Endothelial cell of umbilical vein (primary cell): ENCODE results near the gene SLCO3A1. TPM values are rescaled to one million over a fixed set of nuclear protein-coding genes. Genes with fewer than 3 reads are reported as not detected.
"Not testable (repeated sequence)": the region's sequence is repeated elsewhere in the genome, so short reads cannot be mapped to it uniquely, and the experiment has no call there.

Experiments used
- BruUV-seq: library from RNA; stranded (reverse); fragments of 400-500 nt; replicated peaks from 2 replicates; lab custom pipeline; 2021; lab: Mats Ljungman, UMichigan
- CTCF ChIA-PET: fragments of 300-600, 350-600 bp; sonication (Branson Sonifier 250); formaldehyde crosslinking; loops from one replicate; lab custom pipeline; 2021; ENCODE audit warnings: antibody characterized with exemption, inconsistent platforms; lab: Charles Lee
- POLR2A ChIA-PET: fragments of 300-600, 350-600 bp; sonication (Branson Sonifier 250); formaldehyde crosslinking; loops from one replicate; lab custom pipeline; 2021; ENCODE audit warnings: antibody characterized with exemption, inconsistent platforms; lab: Charles Lee
- DNase-seq: peaks from one replicate; pipeline ENCODE4 v3.0.0-alpha.2; 2011; ENCODE audit warnings: low read depth, low spot score
- FAIRE-seq: peaks from 2 replicates; lab custom pipeline; 2011; peaks lifted over from hg19 to GRCh38; lab: Jason Lieb, UNC
- H2AFZ ChIP-seq: 2 replicates; pipeline ENCODE4 v1.6.0; 2012; ENCODE audit warnings: low read depth, low read length, control low read depth, inconsistent platforms
- H3K27ac ChIP-seq: 2 replicates; pipeline ENCODE4 v1.5.1; 2011; ENCODE audit warnings: low read depth, mild to moderate bottlenecking, control low read depth, low read length, moderate library complexity; ENCODE audit not compliant: insufficient read depth
- H3K27me3 ChIP-seq, 2 experiments: 2 replicates each; pipeline versions ENCODE4 v1.6.0 to v1.6.1; 2011; ENCODE audit warnings: low read length in 2 of 2, mixed read lengths in 1 of 2; ENCODE audit not compliant: control insufficient read depth in 2 of 2, insufficient read depth in 2 of 2
- H3K36me3 ChIP-seq, 2 experiments: 2 replicates in 1 of 2; 3 replicates in 1 of 2; pipeline ENCODE4 v1.5.1; 2011; ENCODE audit warnings: low read length in 2 of 2, mild to moderate bottlenecking in 1 of 2, moderate library complexity in 1 of 2; ENCODE audit not compliant: control insufficient read depth in 2 of 2, insufficient read depth in 2 of 2; ENCODE audit errors: extremely low read depth in 1 of 2
- H3K4me1 ChIP-seq: 3 replicates; pipeline ENCODE4 v1.5.1; 2011; ENCODE audit warnings: mild to moderate bottlenecking, low read length; ENCODE audit not compliant: control insufficient read depth, insufficient read depth; ENCODE audit errors: extremely low read depth
- H3K4me2 ChIP-seq: 2 replicates; pipeline ENCODE4 v1.6.1; 2011; ENCODE audit warnings: low read length, control low read depth, mixed read lengths; ENCODE audit not compliant: insufficient read depth
- H3K4me3 ChIP-seq, 3 experiments: fragments of 200-600 bp in 1 of 3; sonication (generic), shearing (Covaris generic) in 1 of 3; replicated peaks in 1 of 3; 2 replicates each; pipeline ENCODE4 v1.5.1; 2011 to 2016; ENCODE audit warnings: control low read depth in 3 of 3, low read length in 3 of 3, mild to moderate bottlenecking in 2 of 3, inconsistent platforms in 1 of 3, low read depth in 1 of 3, moderate library complexity in 1 of 3; ENCODE audit not compliant: insufficient read depth in 1 of 3
- H3K79me2 ChIP-seq: 2 replicates; pipeline ENCODE4 v1.6.0; 2012; ENCODE audit warnings: low read length, inconsistent platforms; ENCODE audit not compliant: control insufficient read depth, insufficient read depth
- H3K9ac ChIP-seq: replicated peaks from 2 replicates; pipeline ENCODE3; 2011; ENCODE audit warnings: low read length, control low read depth; ENCODE audit not compliant: insufficient read depth; ENCODE audit errors: extremely low read depth
- H3K9me1 ChIP-seq: replicated peaks from 3 replicates; pipeline ENCODE4 v1.6.0; 2011; ENCODE audit warnings: mild to moderate bottlenecking, low read length; ENCODE audit not compliant: control insufficient read depth, insufficient read depth; ENCODE audit errors: extremely low read depth
- H3K9me3 ChIP-seq: replicated peaks from 2 replicates; pipeline ENCODE4 v1.5.1; 2012; ENCODE audit warnings: low read length, inconsistent platforms; ENCODE audit not compliant: control insufficient read depth, insufficient read depth
- H4K20me1 ChIP-seq: replicated peaks from 2 replicates; pipeline ENCODE3; 2011; ENCODE audit warnings: mild to moderate bottlenecking, low read length; ENCODE audit not compliant: control insufficient read depth, insufficient read depth; ENCODE audit errors: extremely low read depth
- EZH2 ChIP-seq: IDR thresholded peaks from 2 replicates; pipeline ENCODE4 v1.6.1; 2012; ENCODE audit warnings: borderline replicate concordance, low read depth, mild to moderate bottlenecking, moderate library complexity, low read length, inconsistent platforms; ENCODE audit not compliant: severe bottlenecking
- FOS ChIP-seq: IDR thresholded peaks from 2 replicates; pipeline ENCODE4 v1.6.1; 2011; ENCODE audit warnings: mild to moderate bottlenecking, low read length, moderate library complexity, borderline replicate concordance; ENCODE audit not compliant: insufficient read depth
- GATA2 ChIP-seq: IDR thresholded peaks from 2 replicates; pipeline ENCODE4 v1.7.0; 2011; ENCODE audit warnings: low read depth, mild to moderate bottlenecking, moderate library complexity, mixed read lengths, low read length; ENCODE audit not compliant: insufficient read length, insufficient read depth
- dilution Hi-C: fragments of 300-500 bp; cut with MboI; formaldehyde crosslinking; loops from one replicate; pipeline ENCODE4 v1.15.0; 2019; ENCODE audit warnings: low sequenced_read_pairs; ENCODE audit not compliant: extremely low pct_ligation_motif_present
- intact Hi-C: fragments of 100-400 bp; cut with micrococcal nuclease; formaldehyde crosslinking; loops from one replicate; pipeline ENCODE4 v1.10.0; 2022
- polyA plus RNA-seq, 4 experiments: library from polyadenylated mRNA; depleted of rRNA in 3 of 4; stranded (reverse) in 3 of 4; unstranded in 1 of 4; fragments of >200 nt; gene quantifications; 2 replicates each; pipeline versions ENCODE4 v1.2.1 to v1.2.3, GENCODE V29; 2011 to 2012; ENCODE audit warnings: missing spikeins in 1 of 4
- total RNA-seq: library from RNA; stranded (reverse); gene quantifications from 2 replicates; pipeline ENCODE4 v1.2.3, GENCODE V29; 2021

SLCO3A1 gene
- total and polyA plus RNA-seq, 2 donors (not counting 3 experiments of a cell fraction or from before 2014, with no cell fraction given) = 0.88 to 0.92 TPM

- Histone ChIP-seq H3K4me1 (no peaks in the 10 kb centered on the region), H3K27ac (no peak overlapping the region), H3K79me2 (no peaks in the 10 kb centered on the region), H3K4me2 (no peak overlapping the region), H3K9me1 (no peaks in the 10 kb centered on the region), H2AFZ (no peak overlapping the region), H3K4me3 (no peak overlapping the region), H4K20me1 (no peaks in the 10 kb centered on the region), H3K9me3 (no peaks in the 10 kb centered on the region), H3K9ac (no peak overlapping the region), H3K36me3 (no peaks in the 10 kb centered on the region), H3K27me3 (no peaks in the 10 kb centered on the region)
- no peak for DNase-seq
- BruUV-seq = no TSS peak
- intact Hi-C loops (no loop called here), dilution Hi-C loops (no loop called here)
- no peak for TF ChIP-seq GATA2
- CTCF ChIA-PET = no interaction called here
- POLR2A ChIA-PET = no interaction called here
- no peak for FAIRE-seq
Observed at GRCh38 chr15:91956026-91956723, 102.7 kb downstream of the SLCO3A1 start.

- CTCF ChIA-PET = no interaction called here
- no peak overlapping the region for H3K9ac ChIP-seq
- no peaks in the 10 kb centered on the region for H3K4me1 ChIP-seq
- no peaks in the 10 kb centered on the region for H3K9me1 ChIP-seq
- H3K79me2 ChIP-seq = no peaks in the 10 kb centered on the region
- no peak overlapping the region for H3K4me3 ChIP-seq
- FAIRE-seq (no peak), DNase-seq (no peak)
- no peaks in the 10 kb centered on the region for H3K27me3 ChIP-seq
- POLR2A ChIA-PET = no interaction called here
- no peaks in the 10 kb centered on the region for H3K9me3 ChIP-seq
- no peaks in the 10 kb centered on the region for H4K20me1 ChIP-seq
- H3K4me2 ChIP-seq = no peak overlapping the region
- dilution Hi-C loops (no loop called here), intact Hi-C loops (no loop called here)
- TF ChIP-seq EZH2 (no peak), FOS (no peak)
- no TSS peak for BruUV-seq
- H2AFZ ChIP-seq = no peak overlapping the region
- no peaks in the 10 kb centered on the region for H3K36me3 ChIP-seq
- no peak overlapping the region for H3K27ac ChIP-seq
Observed at GRCh38 chr15:91961357-91961756, 107.8 kb downstream of the SLCO3A1 start.

DNA sequence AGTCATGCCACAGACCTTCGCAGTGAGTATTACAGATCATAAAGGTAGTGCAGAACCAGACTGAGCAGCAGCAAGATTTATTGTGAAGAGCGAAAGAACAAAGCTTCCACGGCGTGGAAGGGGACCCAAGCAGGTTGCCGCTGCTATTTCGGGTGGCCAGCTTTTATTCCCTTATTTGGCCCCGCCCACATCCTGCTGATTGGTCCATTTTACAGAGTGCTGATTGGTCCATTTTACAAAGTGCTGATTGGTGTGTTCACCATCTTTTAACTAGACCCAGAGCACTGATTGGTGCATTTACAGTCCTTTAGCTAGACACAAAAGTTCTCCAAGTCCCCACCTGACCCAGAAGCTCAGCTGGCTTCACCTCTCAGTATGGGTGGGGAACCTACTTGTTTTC is 110.2 kb downstream of the SLCO3A1 start:
- BruUV-seq, H3K4me1 ChIP-seq, H3K9me1 ChIP-seq, H4K20me1 ChIP-seq, H3K27ac ChIP-seq, H3K9ac ChIP-seq, FAIRE-seq, DNase-seq, H3K4me3 ChIP-seq, dilution Hi-C loops, H2AFZ ChIP-seq, H3K36me3 ChIP-seq, intact Hi-C loops, H3K27me3 ChIP-seq, H3K4me2 ChIP-seq, H3K79me2 ChIP-seq, CTCF ChIA-PET, POLR2A ChIA-PET, H3K9me3 ChIP-seq: not testable (repeated sequence)
